Measurements from ENCODE around the gene CBLC. TPM values are rescaled to one million over a fixed set of nuclear protein-coding genes. Genes with fewer than 3 reads are reported as not detected.

Gene CBLC
- polyA plus RNA-seq, 1 donor (not counting 4 experiments of a cell fraction or from before 2014, with no cell fraction given): 27.8 TPM

DNA sequence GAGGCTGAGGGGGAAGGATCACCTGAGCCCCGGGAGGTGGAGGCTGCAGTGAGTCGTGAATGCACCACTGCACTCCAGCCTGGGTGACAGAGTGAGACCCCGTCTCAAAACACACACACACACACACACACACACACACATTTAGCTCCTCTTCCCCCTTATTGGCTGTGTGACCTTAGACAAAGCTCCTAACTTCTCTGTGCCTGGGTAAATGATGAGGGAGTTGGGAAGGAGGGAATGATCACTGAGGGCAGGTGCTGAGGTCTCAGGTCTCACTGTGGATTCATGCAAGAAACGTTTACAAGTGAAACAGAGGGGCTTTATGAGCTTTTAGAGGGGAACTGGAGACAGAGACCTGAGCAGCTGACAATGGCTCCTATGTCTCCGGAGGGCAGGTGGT, 46.1 kb upstream of the CBLC start:
- H3K9ac ChIP-seq (ENCODE audit: control insufficient read depth, extremely low read depth, insufficient read depth, low read length): no peak overlapping the region
- DNase-seq (ENCODE audit: low read depth, low spot score) (no peak), FAIRE-seq (no peak)
- dilution Hi-C loops (cut with MboI; ENCODE audit: extremely low pct_ligation_motif_present, low sequenced_read_pairs): no loop called here
- H3K27ac ChIP-seq (ENCODE audit: control insufficient read depth, insufficient read depth, low read length): no peak overlapping the region
- H3K9me3 ChIP-seq (ENCODE audit: control insufficient read depth, low read depth, low read length): no peaks in the 10 kb centered on the region
- H2AFZ ChIP-seq (ENCODE audit: control insufficient read depth, low read length): no peak overlapping the region
- TF ChIP-seq EZH2 (IDR thresholded peaks at IDR 0.05; ENCODE audit: low read length): no peak
- TF ChIP-seq, protein P1, sequence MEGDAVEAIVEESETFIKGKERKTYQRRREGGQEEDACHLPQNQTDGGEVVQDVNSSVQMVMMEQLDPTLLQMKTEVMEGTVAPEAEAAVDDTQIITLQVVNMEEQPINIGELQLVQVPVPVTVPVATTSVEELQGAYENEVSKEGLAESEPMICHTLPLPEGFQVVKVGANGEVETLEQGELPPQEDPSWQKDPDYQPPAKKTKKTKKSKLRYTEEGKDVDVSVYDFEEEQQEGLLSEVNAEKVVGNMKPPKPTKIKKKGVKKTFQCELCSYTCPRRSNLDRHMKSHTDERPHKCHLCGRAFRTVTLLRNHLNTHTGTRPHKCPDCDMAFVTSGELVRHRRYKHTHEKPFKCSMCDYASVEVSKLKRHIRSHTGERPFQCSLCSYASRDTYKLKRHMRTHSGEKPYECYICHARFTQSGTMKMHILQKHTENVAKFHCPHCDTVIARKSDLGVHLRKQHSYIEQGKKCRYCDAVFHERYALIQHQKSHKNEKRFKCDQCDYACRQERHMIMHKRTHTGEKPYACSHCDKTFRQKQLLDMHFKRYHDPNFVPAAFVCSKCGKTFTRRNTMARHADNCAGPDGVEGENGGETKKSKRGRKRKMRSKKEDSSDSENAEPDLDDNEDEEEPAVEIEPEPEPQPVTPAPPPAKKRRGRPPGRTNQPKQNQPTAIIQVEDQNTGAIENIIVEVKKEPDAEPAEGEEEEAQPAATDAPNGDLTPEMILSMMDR (optimal IDR thresholded peaks at IDR 0.05 in 1 of 3, IDR thresholded peaks at IDR 0.05 in 1 of 3, conservative IDR thresholded peaks at IDR 0.05 in 1 of 3; ENCODE audit: extremely low read depth in 1 of 3, insufficient read depth in 2 of 3, low read length in 3 of 3): no peak
- H3K4me3 ChIP-seq (ENCODE audit: control insufficient read depth in 2 of 3, extremely low read depth in 1 of 3, insufficient read depth in 2 of 3, low read depth in 1 of 3, low read length in 3 of 3): no peak overlapping the region
- H4K20me1 ChIP-seq (ENCODE audit: control insufficient read depth, extremely low read depth, insufficient read depth, low read length): no peaks in the 10 kb centered on the region
- H3K4me2 ChIP-seq (ENCODE audit: control insufficient read depth, extremely low read depth, insufficient read depth, low read depth, low read length): no peak overlapping the region
- H3K27me3 ChIP-seq (ENCODE audit: control insufficient read depth, extremely low read depth, insufficient read depth, low read length): no peaks in the 10 kb centered on the region
- H3K4me1 ChIP-seq (ENCODE audit: control insufficient read depth, extremely low read depth, insufficient read depth, low read length): peaks cover 7% of the 10 kb centered on the region
- H3K79me2 ChIP-seq (ENCODE audit: control insufficient read depth, insufficient read depth, low read length): no peaks in the 10 kb centered on the region
- H3K9me1 ChIP-seq (ENCODE audit: control insufficient read depth, extremely low read depth, insufficient read depth, low read length): no peaks in the 10 kb centered on the region
- H3K36me3 ChIP-seq (ENCODE audit: control insufficient read depth in 2 of 2, extremely low read depth in 1 of 2, insufficient read depth in 2 of 2, low read length in 2 of 2): no peaks in the 10 kb centered on the region

- dilution Hi-C loops (cut with MboI; ENCODE audit: extremely low pct_ligation_motif_present, low sequenced_read_pairs): no loop called here
- no peak for DNase-seq (ENCODE audit: low read depth, low spot score)
Observed at GRCh38 chr19:44732235-44733014, 45.3 kb upstream of the CBLC start.

More at GRCh38 chr19:44732235-44733014, 45.3 kb upstream of the CBLC start:
- H3K9me3 ChIP-seq (ENCODE audit: control insufficient read depth, low read depth, low read length): no peaks in the 10 kb centered on the region
- H3K4me1 ChIP-seq (ENCODE audit: control insufficient read depth, extremely low read depth, insufficient read depth, low read length): peaks cover 7% of the 10 kb centered on the region
- no peak overlapping the region for H3K4me2 ChIP-seq (ENCODE audit: control insufficient read depth, extremely low read depth, insufficient read depth, low read depth, low read length)
- H3K27ac ChIP-seq (ENCODE audit: control insufficient read depth, insufficient read depth, low read length): no peak overlapping the region
- H3K79me2 ChIP-seq (ENCODE audit: control insufficient read depth, insufficient read depth, low read length): no peaks in the 10 kb centered on the region
- no peaks in the 10 kb centered on the region for H3K36me3 ChIP-seq (ENCODE audit: control insufficient read depth in 2 of 2, extremely low read depth in 1 of 2, insufficient read depth in 2 of 2, low read length in 2 of 2)
- no peak overlapping the region for H3K4me3 ChIP-seq (ENCODE audit: control insufficient read depth in 2 of 3, extremely low read depth in 1 of 3, insufficient read depth in 2 of 3, low read depth in 1 of 3, low read length in 3 of 3)
- H4K20me1 ChIP-seq (ENCODE audit: control insufficient read depth, extremely low read depth, insufficient read depth, low read length): no peaks in the 10 kb centered on the region
- no peaks in the 10 kb centered on the region for H3K9me1 ChIP-seq (ENCODE audit: control insufficient read depth, extremely low read depth, insufficient read depth, low read length)
- no peak for TF ChIP-seq EZH2 (IDR thresholded peaks at IDR 0.05; ENCODE audit: low read length)
- TF ChIP-seq, protein P1 (optimal IDR thresholded peaks at IDR 0.05 in 1 of 3, IDR thresholded peaks at IDR 0.05 in 1 of 3, conservative IDR thresholded peaks at IDR 0.05 in 1 of 3; ENCODE audit: extremely low read depth in 1 of 3, insufficient read depth in 2 of 3, low read length in 3 of 3): no peak
- no peak for FAIRE-seq
- no peak overlapping the region for H2AFZ ChIP-seq (ENCODE audit: control insufficient read depth, low read length)
- no peak overlapping the region for H3K9ac ChIP-seq (ENCODE audit: control insufficient read depth, extremely low read depth, insufficient read depth, low read length)
- no peaks in the 10 kb centered on the region for H3K27me3 ChIP-seq (ENCODE audit: control insufficient read depth, extremely low read depth, insufficient read depth, low read length)

Data from keratinocyte (primary cell).